ENCODE data around the gene BMPER.

Gene BMPER

GRCh38 chr7:34091321-34091917 lies 186.1 kb downstream of the BMPER start:
- DNase-seq (ENCODE audit: low read depth in 3 of 3): no peak

- no peak for DNase-seq (ENCODE audit: low read depth in 3 of 3)
These were observed 187.9 kb downstream of the BMPER start for GRCh38 chr7:34093276-34093675.

- no peak for DNase-seq (ENCODE audit: low read depth in 3 of 3)
These were observed 190.9 kb downstream of the BMPER start for GRCh38 chr7:34096198-34096651.

- DNase-seq (ENCODE audit: low read depth in 3 of 3): no peak
These were observed 191.4 kb downstream of the BMPER start for GRCh38 chr7:34096777-34097176.

- DNase-seq (ENCODE audit: low read depth in 3 of 3): no peak
These were observed 195.3 kb downstream of the BMPER start for GRCh38 chr7:34100661-34101060.

- DNase-seq (ENCODE audit: low read depth in 3 of 3): no peak
These were observed 198.8 kb downstream of the BMPER start for GRCh38 chr7:34104115-34104514.

GRCh38 chr7:34104992-34105391 lies 199.7 kb downstream of the BMPER start:
- no peak for DNase-seq (ENCODE audit: low read depth in 3 of 3)

GRCh38 chr7:34107276-34107675 lies 201.9 kb downstream of the BMPER start:
- no peak for DNase-seq (ENCODE audit: low read depth in 3 of 3)

GRCh38 chr7:34108165-34108564 lies 202.8 kb downstream of the BMPER start:
- no peak for DNase-seq (ENCODE audit: low read depth in 3 of 3)

- no peak for DNase-seq (ENCODE audit: low read depth in 3 of 3)
These were observed 204.8 kb downstream of the BMPER start for GRCh38 chr7:34109936-34110780.

GRCh38 chr7:34111031-34111430 lies 205.7 kb downstream of the BMPER start:
- no peak for DNase-seq (ENCODE audit: low read depth in 3 of 3)

- no peak for DNase-seq (ENCODE audit: low read depth in 3 of 3)
These were observed 210.2 kb downstream of the BMPER start for GRCh38 chr7:34115503-34115902.

- DNase-seq (ENCODE audit: low read depth in 3 of 3): no peak
These were observed 212.2 kb downstream of the BMPER start for GRCh38 chr7:34117573-34117972.

- DNase-seq (ENCODE audit: low read depth in 3 of 3): no peak
These were observed 216.0 kb downstream of the BMPER start for GRCh38 chr7:34121366-34121765.

- DNase-seq (ENCODE audit: low read depth in 3 of 3): no peak
These were observed 218.0 kb downstream of the BMPER start for GRCh38 chr7:34123316-34123715.

GRCh38 chr7:34124765-34125164 lies 219.4 kb downstream of the BMPER start:
- no peak for DNase-seq (ENCODE audit: low read depth in 3 of 3)

- no peak for DNase-seq (ENCODE audit: low read depth in 3 of 3)
These were observed 223.4 kb downstream of the BMPER start for GRCh38 chr7:34128762-34129161.

- DNase-seq (ENCODE audit: low read depth in 3 of 3): no peak
These were observed 225.4 kb downstream of the BMPER start for GRCh38 chr7:34130558-34131295.

GRCh38 chr7:34131371-34131770 lies 226.0 kb downstream of the BMPER start:
- no peak for DNase-seq (ENCODE audit: low read depth in 3 of 3)

- no peak for DNase-seq (ENCODE audit: low read depth in 3 of 3)
These were observed 228.1 kb downstream of the BMPER start for GRCh38 chr7:34133356-34133982.

- DNase-seq (ENCODE audit: low read depth in 3 of 3): no peak
These were observed 228.8 kb downstream of the BMPER start for GRCh38 chr7:34133983-34134782.

Data from stimulated activated CD4-positive, alpha-beta T cell treated with anti-CD3 and anti-CD28 coated beads, TNF-alpha, amount 100 ng/mL, for 4 hours (primary cell).